ENCODE results near the gene EFNA5. TPM values are rescaled to one million over a fixed set of nuclear protein-coding genes. Genes with fewer than 3 reads are reported as not detected.

EFNA5 gene
- total RNA-seq, 1 experiment from 2014 or later = 0.22 TPM

GRCh38 chr5:107367939-107368338 lies 302.8 kb downstream of the EFNA5 start:
- intact Hi-C loops (cut with micrococcal nuclease) = no loop called here
- H2AFZ ChIP-seq (ENCODE audit: low read depth, low read length, poor library complexity, severe bottlenecking) = no peak overlapping the region
- ATAC-seq = no peak
- RAD21 ChIA-PET (ENCODE audit: low non-redundant PET in 1 of 2, low total read pairs in 2 of 2, uncharacterized antibody in 2 of 2, unreplicated experiment in 2 of 2) = no interaction called here
- no peaks in the 10 kb centered on the region for H3K79me2 ChIP-seq (ENCODE audit: insufficient read depth, low read length)
- no peaks in the 10 kb centered on the region for H3K9me3 ChIP-seq (ENCODE audit: control insufficient read depth in 1 of 2, insufficient read depth in 1 of 2, low read depth in 1 of 2, low read length in 2 of 2)
- no peaks in the 10 kb centered on the region for H3K4me1 ChIP-seq (ENCODE audit: control insufficient read depth in 1 of 2, insufficient read depth in 2 of 2, low read length in 2 of 2)
- H3K4me3 ChIP-seq (replicated peaks in 1 of 2; ENCODE audit: low read depth in 1 of 2, low read length in 2 of 2) = no peak overlapping the region
- H3K36me3 ChIP-seq (ENCODE audit: control insufficient read depth in 1 of 2, insufficient read depth in 2 of 2, low read length in 2 of 2) = no peaks in the 10 kb centered on the region
- no peak for DNase-seq (ENCODE audit: low read depth, low spot score)
- no peak overlapping the region for H3K4me2 ChIP-seq (ENCODE audit: low read length)
- H3K9ac ChIP-seq (ENCODE audit: low read length) = no peak overlapping the region
- TF ChIP-seq CEBPB (IDR thresholded peaks at IDR 0.05; ENCODE audit: low read depth) = no peak
- TF ChIP-seq MAX (IDR thresholded peaks at IDR 0.05) = no peak
- TF ChIP-seq YY1 (IDR thresholded peaks at IDR 0.05; ENCODE audit: extremely low read depth, insufficient replicate concordance, low read depth, low read length) = no peak
- no peak for TF ChIP-seq JUND (IDR thresholded peaks at IDR 0.05)
- TF ChIP-seq POLR2AphosphoS5 (IDR thresholded peaks at IDR 0.05; ENCODE audit: low read depth, low read length) = no peak
- H4K20me1 ChIP-seq (ENCODE audit: insufficient read depth) = no peaks in the 10 kb centered on the region
- no peak overlapping the region for H3K27ac ChIP-seq (ENCODE audit: low read depth, low read length)
- no peaks in the 10 kb centered on the region for H3K27me3 ChIP-seq (ENCODE audit: insufficient read depth, low read length)
- POLR2A ChIA-PET = no interaction called here
- H3K9me2 ChIP-seq (ENCODE audit: insufficient read depth) = no peaks in the 10 kb centered on the region
- BruUV-seq (replicated peaks) = no TSS peak
- CTCF ChIA-PET = no interaction called here

GRCh38 chr5:107367480-107367879 lies 303.3 kb downstream of the EFNA5 start:
- Histone ChIP-seq H3K36me3 (ENCODE audit: control insufficient read depth in 1 of 2, insufficient read depth in 2 of 2, low read length in 2 of 2) (no peaks in the 10 kb centered on the region), H3K79me2 (ENCODE audit: insufficient read depth, low read length) (no peaks in the 10 kb centered on the region), H2AFZ (ENCODE audit: low read depth, low read length, poor library complexity, severe bottlenecking) (no peak overlapping the region), H3K9me3 (ENCODE audit: control insufficient read depth in 1 of 2, insufficient read depth in 1 of 2, low read depth in 1 of 2, low read length in 2 of 2) (no peaks in the 10 kb centered on the region), H3K4me2 (ENCODE audit: low read length) (no peak overlapping the region), H3K27ac (ENCODE audit: low read depth, low read length) (no peak overlapping the region), H3K4me1 (ENCODE audit: control insufficient read depth in 1 of 2, insufficient read depth in 2 of 2, low read length in 2 of 2) (no peaks in the 10 kb centered on the region), H3K27me3 (ENCODE audit: insufficient read depth, low read length) (no peaks in the 10 kb centered on the region), H3K9ac (ENCODE audit: low read length) (no peak overlapping the region), H4K20me1 (ENCODE audit: insufficient read depth) (no peaks in the 10 kb centered on the region), H3K9me2 (ENCODE audit: insufficient read depth) (no peaks in the 10 kb centered on the region), H3K4me3 (replicated peaks in 1 of 2; ENCODE audit: low read depth in 1 of 2, low read length in 2 of 2) (no peak overlapping the region)
- ChIA-PET POLR2A (no interaction called here), CTCF (no interaction called here), RAD21 (ENCODE audit: low non-redundant PET in 1 of 2, low total read pairs in 2 of 2, uncharacterized antibody in 2 of 2, unreplicated experiment in 2 of 2) (no interaction called here)
- no TSS peak for BruUV-seq (replicated peaks)
- intact Hi-C loops (cut with micrococcal nuclease) = no loop called here
- TF ChIP-seq EGR1 (IDR thresholded peaks at IDR 0.05; ENCODE audit: low read depth) (no peak), ZFX (IDR thresholded peaks at IDR 0.05) (no peak), FOSL1 (IDR thresholded peaks at IDR 0.05; ENCODE audit: low read depth) (no peak), EZH2 (IDR thresholded peaks at IDR 0.05) (no peak), TCF7L2 (IDR thresholded peaks at IDR 0.05; ENCODE audit: borderline replicate concordance, extremely low read depth, insufficient read depth, insufficient read length) (no peak), RAD21 (IDR thresholded peaks at IDR 0.05; ENCODE audit: low read depth) (no peak), POLR2A (IDR thresholded peaks at IDR 0.05; ENCODE audit: borderline replicate concordance, extremely low read depth, insufficient read depth, insufficient read length) (no peak), YY1 (IDR thresholded peaks at IDR 0.05; ENCODE audit: extremely low read depth, insufficient replicate concordance, low read depth, low read length) (no peak), MAX (IDR thresholded peaks at IDR 0.05) (no peak), JUND (IDR thresholded peaks at IDR 0.05) (no peak), REST (IDR thresholded peaks at IDR 0.05; ENCODE audit: low read depth) (no peak), EZH2phosphoT487 (IDR thresholded peaks at IDR 0.05; ENCODE audit: borderline replicate concordance) (no peak), POLR2AphosphoS5 (IDR thresholded peaks at IDR 0.05; ENCODE audit: low read depth, low read length) (no peak), SIN3A (IDR thresholded peaks at IDR 0.05; ENCODE audit: low read depth) (no peak), ATF3 (IDR thresholded peaks at IDR 0.05) (no peak), CBX3 (IDR thresholded peaks at IDR 0.05; ENCODE audit: low read depth) (no peak)
- ATAC-seq = no peak
- no peak for DNase-seq (ENCODE audit: low read depth, low spot score)
